Central memory CD8-positive, alpha-beta T cell (primary cell): Measurements from ENCODE around the gene DNAJB12.
A peak's percentile ranks its signal among the peaks of the same experiment; 100 is the strongest.
"Not testable (repeated sequence)": the region's sequence is repeated elsewhere in the genome, so short reads cannot be mapped to it uniquely, and the experiment has no call there.

Experiments used
- ATAC-seq: fragments of 150-1000 bp; cut with Tn5 transposase; replicated peaks from 2 replicates; pipeline ENCODE4 v1.10.0; 2022; ENCODE audit warnings: mild to moderate bottlenecking, moderate FRiP score, moderate number of reproducible peaks; ENCODE audit not compliant: poor library complexity, severe bottlenecking; ENCODE audit errors: extremely low read depth
- DNase-seq, 2 donors: peaks; one replicate each; pipeline ENCODE4 v3.0.0; 2021; ENCODE audit warnings: low spot score in 2 of 2
- H3K27ac Mint-ChIP-seq: one replicate; pipeline ENCODE4 v1.8.0; 2022; ENCODE audit warnings: low read depth, mild to moderate bottlenecking, moderate library complexity, mixed read lengths
- H3K27me3 Mint-ChIP-seq: one replicate; pipeline ENCODE4 v1.8.0; 2022; ENCODE audit warnings: mixed read lengths
- H3K36me3 Mint-ChIP-seq: one replicate; pipeline ENCODE4 v1.8.0; 2022; ENCODE audit warnings: mild to moderate bottlenecking, moderate library complexity, mixed read lengths; ENCODE audit not compliant: insufficient read depth
- H3K4me1 Mint-ChIP-seq: one replicate; pipeline ENCODE4 v1.8.0; 2022; ENCODE audit warnings: mixed read lengths
- H3K4me3 Mint-ChIP-seq: one replicate; pipeline ENCODE4 v1.8.0; 2022; ENCODE audit warnings: mild to moderate bottlenecking, moderate library complexity, mixed read lengths
- H3K9me3 Mint-ChIP-seq: one replicate; pipeline ENCODE4 v1.8.0; 2022; ENCODE audit warnings: mixed read lengths

The DNAJB12 gene

DNA sequence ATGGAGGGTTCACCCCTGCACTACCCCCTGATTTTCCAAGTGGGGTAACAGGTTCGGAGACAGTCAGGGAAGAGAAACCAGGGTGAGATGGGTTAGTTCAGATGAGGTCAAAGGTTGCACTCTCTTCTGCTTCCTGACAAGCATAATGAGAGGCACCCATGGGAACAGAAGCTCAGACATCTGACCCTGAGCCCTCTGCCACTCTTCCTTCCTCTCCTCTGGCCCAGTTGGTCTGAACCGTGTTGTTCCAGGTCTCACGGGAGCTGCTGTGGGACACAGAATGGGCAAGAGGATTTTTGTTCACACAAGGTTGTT is 38.4 kb downstream of the DNAJB12 start:
- Mint-ChIP-seq H3K9me3 (no peaks in the 10 kb centered on the region), H3K4me3 (peak overlapping the region; percentile 11), H3K27ac (peak overlapping the region; percentile 61), H3K4me1 (peaks cover 46% of the 10 kb centered on the region), H3K36me3 (peaks cover 6% of the 10 kb centered on the region), H3K27me3 (no peaks in the 10 kb centered on the region)
- ATAC-seq (no peak), DNase-seq (no peak)

DNA sequence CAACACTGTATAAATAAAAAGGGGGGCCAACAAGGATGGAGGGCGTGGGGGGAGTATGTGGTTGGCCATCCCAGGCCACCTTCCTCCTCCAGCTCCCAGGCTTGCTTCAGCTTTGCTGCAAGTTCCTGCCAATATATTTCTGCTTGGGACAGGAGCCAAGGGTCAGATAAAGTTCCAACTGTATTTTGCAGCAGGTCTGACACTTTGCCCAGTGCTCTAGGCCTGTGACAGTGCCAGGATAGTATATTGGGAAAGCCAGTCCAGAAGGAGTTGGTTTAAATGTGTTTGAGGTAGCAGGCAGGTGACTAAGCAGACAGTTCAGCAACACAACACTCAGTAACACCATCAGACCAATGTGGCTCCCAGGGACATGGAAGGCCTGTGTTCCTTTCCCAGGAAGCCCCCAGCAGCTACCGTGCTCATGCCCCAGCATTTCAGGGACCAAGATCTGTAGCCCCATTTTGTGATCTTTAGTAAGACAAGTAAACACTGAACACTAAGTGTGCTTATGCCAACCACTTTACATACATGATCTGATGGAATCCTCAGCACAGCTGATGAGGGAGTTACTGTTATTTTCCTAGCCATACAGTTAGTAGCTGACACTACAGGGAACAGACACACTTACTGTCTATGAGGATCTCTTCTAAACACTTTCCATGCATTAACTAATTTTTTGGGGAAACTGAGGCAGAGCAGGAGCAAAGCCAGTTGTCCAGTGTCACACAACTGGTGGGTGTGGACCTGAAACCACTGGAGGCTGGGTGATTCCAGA is 38.9 kb downstream of the DNAJB12 start:
- Mint-ChIP-seq H3K9me3 (no peaks in the 10 kb centered on the region), H3K27ac (peak overlapping the region; percentile 61), H3K27me3 (no peaks in the 10 kb centered on the region), H3K4me3 (peak overlapping the region; percentile 11), H3K4me1 (peaks cover 45% of the 10 kb centered on the region), H3K36me3 (peaks cover 7% of the 10 kb centered on the region)
- DNase-seq = no peak
- no peak for ATAC-seq

DNA sequence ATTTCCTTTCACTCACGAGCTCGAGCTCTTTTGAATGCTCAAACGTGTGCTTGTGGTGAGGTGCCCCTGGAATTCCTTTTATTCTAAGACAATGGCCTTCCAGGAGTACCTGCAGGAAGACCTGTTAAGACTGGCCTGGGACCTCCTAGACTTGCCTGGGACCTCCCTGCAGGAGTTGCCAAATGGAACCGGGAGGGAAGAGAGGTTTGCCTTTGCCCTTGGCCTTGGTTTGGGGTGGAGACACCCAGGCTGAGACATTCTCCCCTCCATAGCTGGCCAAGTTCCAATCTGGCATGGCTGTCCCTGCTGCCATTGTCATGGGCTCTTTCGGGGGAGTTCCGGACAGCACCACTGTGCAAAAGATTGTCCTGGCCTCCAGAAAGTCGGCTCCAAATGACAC is 39.7 kb downstream of the DNAJB12 start:
- Mint-ChIP-seq H3K27me3 (no peaks in the 10 kb centered on the region), H3K36me3 (peaks cover 10% of the 10 kb centered on the region), H3K27ac (no peak overlapping the region), H3K9me3 (no peaks in the 10 kb centered on the region), H3K4me1 (peaks cover 44% of the 10 kb centered on the region), H3K4me3 (no peak overlapping the region)
- DNase-seq (no peak), ATAC-seq (no peak)

DNA sequence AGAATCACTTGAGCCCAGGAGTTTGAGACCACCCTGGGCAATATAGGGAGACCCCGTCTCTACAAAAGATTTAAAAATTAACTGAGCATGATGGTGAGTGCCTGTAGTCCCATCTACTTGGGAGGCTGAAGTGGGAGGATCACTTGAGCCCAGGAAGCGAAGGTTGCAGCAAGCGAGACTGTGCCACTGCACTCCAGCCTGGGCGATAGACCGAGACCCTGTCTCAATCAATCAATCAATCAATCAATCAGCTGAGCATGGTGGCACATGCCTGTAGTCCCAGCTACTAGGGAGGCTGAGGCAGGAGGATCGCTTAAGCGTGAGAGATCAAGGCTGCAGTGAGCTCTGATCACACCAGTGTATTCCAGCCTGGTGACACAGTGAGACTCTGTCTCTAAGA is 40.5 kb downstream of the DNAJB12 start:
- Mint-ChIP-seq H3K27ac (no peak overlapping the region), H3K36me3 (peaks cover 10% of the 10 kb centered on the region), H3K4me3 (no peak overlapping the region), H3K4me1 (peaks cover 47% of the 10 kb centered on the region), H3K9me3 (no peaks in the 10 kb centered on the region), H3K27me3 (no peaks in the 10 kb centered on the region)
- ATAC-seq = no peak
- DNase-seq = no peak

DNA sequence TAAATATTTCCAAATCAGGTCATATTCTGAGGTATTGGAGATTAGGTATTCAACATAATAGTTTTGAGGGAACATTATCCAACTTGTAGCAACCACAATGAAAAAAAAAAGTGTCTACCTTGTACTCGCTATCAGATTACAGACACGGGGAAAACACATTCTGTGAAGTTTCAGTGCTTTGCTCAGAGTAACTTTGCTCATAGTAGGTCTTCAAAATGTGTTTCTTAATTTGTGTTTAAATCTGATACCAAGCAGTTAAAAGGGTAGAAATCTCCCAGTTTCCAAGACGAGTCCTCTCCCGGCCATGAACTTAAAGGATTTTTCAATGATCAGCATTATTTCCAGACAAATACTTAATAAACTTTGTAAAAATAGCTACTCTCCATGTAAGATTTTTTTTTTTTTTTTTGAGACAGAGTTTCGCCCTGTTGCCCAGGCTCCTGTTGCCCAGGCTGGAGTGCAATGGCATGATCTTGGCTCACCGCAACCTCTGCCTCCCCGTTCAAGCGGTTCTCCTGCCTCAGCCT is 41.8 kb downstream of the DNAJB12 start:
- no peak overlapping the region for H3K27ac Mint-ChIP-seq
- H3K9me3 Mint-ChIP-seq = no peaks in the 10 kb centered on the region
- peaks cover 7% of the 10 kb centered on the region for H3K36me3 Mint-ChIP-seq
- H3K4me1 Mint-ChIP-seq = peaks cover 47% of the 10 kb centered on the region
- no peak overlapping the region for H3K4me3 Mint-ChIP-seq
- no peaks in the 10 kb centered on the region for H3K27me3 Mint-ChIP-seq
- no peak for ATAC-seq
- DNase-seq = no peak

DNA sequence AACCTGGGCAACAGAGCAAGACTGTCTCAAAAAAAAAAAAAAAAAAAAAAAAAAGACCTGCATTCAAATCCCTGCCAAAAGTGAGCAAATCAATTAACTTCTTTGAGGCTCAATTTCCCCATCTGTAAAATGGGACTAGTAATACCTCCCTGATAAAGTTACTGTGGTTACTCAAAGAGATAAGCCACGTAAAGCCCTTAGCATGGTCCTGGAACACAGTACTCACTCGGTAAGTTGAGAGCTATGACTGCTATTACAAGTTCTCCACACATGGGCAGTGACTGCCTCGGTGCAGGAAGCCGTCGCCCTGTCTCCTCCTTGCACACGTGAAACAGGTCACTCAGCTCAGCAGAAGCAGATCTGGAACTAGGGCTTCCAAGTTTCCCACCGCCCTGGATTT is 43.1 kb downstream of the DNAJB12 start:
- no peaks in the 10 kb centered on the region for H3K9me3 Mint-ChIP-seq
- no peaks in the 10 kb centered on the region for H3K27me3 Mint-ChIP-seq
- ATAC-seq (no peak), DNase-seq (no peak)
- H3K27ac Mint-ChIP-seq = no peak overlapping the region
- no peak overlapping the region for H3K4me3 Mint-ChIP-seq
- peaks cover 41% of the 10 kb centered on the region for H3K4me1 Mint-ChIP-seq
- H3K36me3 Mint-ChIP-seq = peaks cover 5% of the 10 kb centered on the region

DNA sequence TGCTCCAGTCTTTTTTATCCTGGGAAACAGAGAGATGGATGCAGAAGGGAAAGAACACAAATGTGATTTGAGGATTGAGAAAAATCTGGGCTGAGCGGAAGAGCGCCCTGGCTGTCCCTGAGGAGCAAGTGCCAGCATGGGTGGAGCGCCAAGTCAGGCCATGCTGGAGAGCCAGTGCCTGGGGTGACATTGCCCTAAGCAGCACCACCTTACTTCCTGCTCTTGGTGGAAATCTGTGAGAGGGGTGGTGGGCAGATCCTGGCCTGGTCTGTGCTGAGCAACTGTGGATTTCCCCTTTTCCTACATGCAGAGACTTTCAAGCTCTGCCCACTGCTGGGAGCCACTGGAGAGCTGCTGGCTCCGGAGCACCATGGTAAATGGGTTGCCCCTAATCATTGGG is 44.1 kb downstream of the DNAJB12 start:
- Mint-ChIP-seq H3K36me3 (peaks cover 5% of the 10 kb centered on the region), H3K9me3 (no peaks in the 10 kb centered on the region), H3K4me3 (no peak overlapping the region), H3K27me3 (no peaks in the 10 kb centered on the region), H3K4me1 (peaks cover 38% of the 10 kb centered on the region), H3K27ac (no peak overlapping the region)
- ATAC-seq = no peak
- no peak for DNase-seq

DNA sequence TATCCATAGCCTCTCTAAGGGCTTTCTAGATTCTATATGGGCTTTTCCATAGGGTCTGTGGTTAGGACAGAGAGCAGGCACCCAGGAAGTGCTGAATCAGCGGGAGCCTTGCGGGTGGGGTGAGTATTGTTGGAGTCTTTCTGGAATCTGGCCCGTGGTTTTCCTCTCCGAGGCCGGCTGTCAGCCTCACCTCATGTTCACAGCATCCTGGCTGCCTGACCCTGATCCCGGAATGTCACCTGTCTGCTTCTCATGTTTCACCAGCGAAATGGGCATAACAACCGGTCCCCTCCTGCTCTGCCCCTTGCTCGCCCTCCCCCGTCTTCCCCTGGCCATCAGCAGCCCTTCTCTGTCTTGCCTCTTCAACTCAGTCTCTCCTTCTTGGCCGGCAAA is 44.5 kb downstream of the DNAJB12 start:
- DNase-seq = no peak
- Mint-ChIP-seq H3K4me3 (no peak overlapping the region), H3K27me3 (no peaks in the 10 kb centered on the region), H3K36me3 (peaks cover 5% of the 10 kb centered on the region), H3K9me3 (no peaks in the 10 kb centered on the region), H3K27ac (peak overlapping the region; percentile 9), H3K4me1 (peaks cover 39% of the 10 kb centered on the region)
- ATAC-seq = no peak

DNA sequence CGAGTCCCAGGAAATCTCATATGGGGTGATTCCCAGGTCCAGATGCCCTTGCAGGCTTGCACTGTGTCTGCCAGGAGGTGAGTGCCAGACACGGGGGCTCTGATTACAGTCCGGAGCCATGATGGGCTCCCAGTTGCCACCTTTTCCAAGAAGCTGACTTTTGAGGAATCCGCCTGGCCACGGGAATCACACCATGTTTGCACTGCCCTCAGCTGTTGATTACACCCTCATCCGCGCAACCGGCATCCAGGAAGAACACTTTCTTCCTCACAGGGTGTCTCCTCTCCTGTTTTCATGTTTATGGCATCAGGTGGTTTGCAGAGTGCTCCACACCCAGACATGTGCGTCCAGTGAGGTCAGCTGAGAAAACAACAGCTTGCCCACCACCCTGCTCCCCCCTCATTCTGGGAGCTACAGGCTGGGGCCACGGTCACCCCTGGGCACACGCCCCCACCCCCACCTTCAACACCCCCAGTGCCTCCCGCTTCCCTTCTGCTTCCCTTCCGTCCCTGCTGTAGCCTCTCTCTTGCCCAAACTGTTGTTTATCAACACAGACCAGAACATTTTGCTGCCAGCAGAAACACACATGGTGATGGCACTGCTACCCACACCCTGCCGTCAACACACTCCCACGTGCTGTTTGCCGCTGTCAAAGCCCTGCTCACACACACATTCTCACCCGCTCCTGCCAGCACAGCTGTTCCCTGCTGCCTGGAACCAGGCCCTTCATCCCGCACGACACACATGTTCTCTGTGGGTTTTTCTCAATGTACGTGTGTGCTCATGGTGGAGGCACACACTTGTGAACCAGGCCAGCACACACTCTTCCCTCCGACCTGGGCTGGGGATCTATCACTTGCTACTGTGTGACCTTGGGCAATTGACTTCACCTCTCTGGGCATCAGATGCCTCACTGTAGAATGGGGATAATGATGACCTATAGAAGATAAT is 45.2 kb downstream of the DNAJB12 start:
- DNase-seq (no peak), ATAC-seq (no peak)
- peaks cover 43% of the 10 kb centered on the region for H3K4me1 Mint-ChIP-seq
- H3K9me3 Mint-ChIP-seq = no peaks in the 10 kb centered on the region
- no peak overlapping the region for H3K4me3 Mint-ChIP-seq
- peaks cover 6% of the 10 kb centered on the region for H3K36me3 Mint-ChIP-seq
- peak overlapping the region; percentile 9 for H3K27ac Mint-ChIP-seq
- no peaks in the 10 kb centered on the region for H3K27me3 Mint-ChIP-seq

DNA sequence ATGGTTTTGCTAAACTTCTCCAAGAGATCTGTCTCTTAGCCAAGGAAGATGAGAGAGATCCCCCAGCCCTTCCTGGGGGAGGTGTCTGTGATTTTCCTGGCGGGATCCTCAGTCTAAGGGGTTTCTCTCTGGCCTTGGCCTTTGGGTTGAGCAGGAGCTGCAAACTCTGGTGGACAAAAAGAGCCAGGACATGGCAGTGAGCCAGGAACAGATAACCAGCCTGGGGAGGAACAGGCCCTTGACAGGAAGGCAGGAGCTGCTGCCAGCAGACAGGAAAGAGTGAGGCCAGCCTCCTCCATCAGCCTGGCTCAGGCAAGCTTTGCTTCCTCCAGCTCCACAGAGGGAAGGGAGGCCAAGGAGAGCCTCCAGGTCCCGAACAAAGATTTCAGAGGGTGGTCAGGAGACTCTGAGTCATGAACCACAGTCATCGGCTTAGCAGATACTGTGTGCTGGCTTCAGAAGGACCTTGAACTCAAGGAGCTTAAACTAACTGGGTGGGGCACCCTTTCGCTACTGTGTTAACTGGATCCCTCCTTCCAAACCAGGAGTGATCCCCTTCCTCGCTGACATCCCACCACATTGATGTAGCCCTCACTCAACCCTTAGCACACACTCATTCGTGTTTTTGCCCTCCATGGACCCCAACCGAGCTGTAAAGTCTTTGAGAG is 46.3 kb downstream of the DNAJB12 start:
- Mint-ChIP-seq H3K27ac (no peak overlapping the region), H3K4me1 (peaks cover 43% of the 10 kb centered on the region), H3K4me3 (no peak overlapping the region), H3K9me3 (no peaks in the 10 kb centered on the region), H3K27me3 (no peaks in the 10 kb centered on the region), H3K36me3 (peaks cover 6% of the 10 kb centered on the region)
- ATAC-seq (no peak), DNase-seq (no peak)

DNA sequence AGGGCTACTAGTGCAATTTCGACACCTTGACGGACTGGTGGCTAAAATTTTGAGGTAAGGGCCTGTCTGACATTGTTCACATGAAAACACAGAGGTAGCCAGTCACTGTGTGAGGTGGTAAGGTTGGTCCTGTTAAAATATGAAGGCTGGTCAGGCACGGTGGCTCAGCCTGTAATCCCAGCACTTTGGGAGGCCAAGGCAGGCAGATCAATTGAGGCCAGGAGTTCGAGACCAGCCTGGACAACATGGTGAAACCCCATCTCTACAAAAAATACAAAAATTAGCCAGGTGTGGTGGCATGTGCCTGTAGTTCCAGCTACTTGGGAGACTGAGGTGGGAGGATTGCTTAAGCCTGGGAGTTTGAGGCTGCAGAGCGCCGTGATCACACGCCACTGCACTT is 47.0 kb downstream of the DNAJB12 start:
- not testable (repeated sequence) for H3K27ac Mint-ChIP-seq, H3K4me3 Mint-ChIP-seq, ATAC-seq, DNase-seq, H3K27me3 Mint-ChIP-seq, H3K9me3 Mint-ChIP-seq, H3K36me3 Mint-ChIP-seq
- H3K4me1 Mint-ChIP-seq = peaks cover 43% of the 10 kb centered on the region

DNA sequence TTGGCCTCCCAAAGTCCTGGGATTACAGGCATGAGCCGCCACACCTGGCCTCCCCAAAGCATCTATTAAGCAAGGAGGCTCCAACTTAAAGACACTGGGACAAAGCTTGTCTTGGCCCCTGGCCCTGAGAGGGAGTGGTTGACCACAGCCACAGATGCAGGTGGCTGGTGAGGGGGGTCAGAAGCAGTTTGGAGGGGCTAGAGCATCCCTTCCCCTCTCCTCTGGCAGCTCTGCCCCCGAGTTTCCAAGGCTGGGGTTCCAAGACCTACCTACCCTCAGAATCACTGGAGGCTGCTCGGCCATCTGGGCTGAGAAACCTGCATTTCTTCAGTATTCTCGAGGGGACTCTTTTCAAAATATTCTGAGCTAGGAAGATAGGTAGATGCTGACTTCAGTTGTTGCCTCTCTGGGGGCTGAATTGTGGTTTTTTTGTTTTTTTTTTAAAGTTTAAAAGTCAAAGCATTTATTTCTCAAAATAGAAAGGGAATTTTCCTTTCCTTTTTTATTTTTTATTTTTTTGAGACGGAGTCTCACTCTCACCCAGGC is 48.4 kb downstream of the DNAJB12 start:
- no peak overlapping the region for H3K4me3 Mint-ChIP-seq
- peaks cover 8% of the 10 kb centered on the region for H3K36me3 Mint-ChIP-seq
- DNase-seq = no peak
- H3K27ac Mint-ChIP-seq = no peak overlapping the region
- peaks cover 38% of the 10 kb centered on the region for H3K4me1 Mint-ChIP-seq
- no peak for ATAC-seq
- no peaks in the 10 kb centered on the region for H3K27me3 Mint-ChIP-seq
- H3K9me3 Mint-ChIP-seq = no peaks in the 10 kb centered on the region
